NCI-H345 treated with DMSO at 0.1 percent for 48 hours (cell line): Measurements from ENCODE around the gene EMC1.
"Not testable (repeated sequence)": the region's sequence is repeated elsewhere in the genome, so short reads cannot be mapped to it uniquely, and the experiment has no call there.

Experiments
- DNase-seq: peaks from one replicate; lab custom pipeline; 2025; ENCODE audit not compliant: unreplicated experiment; lab: John Stamatoyannopoulos, UW

EMC1 gene

GRCh38 chr1:19191811-19192210, 59.5 kb downstream of the EMC1 start:
- no peak for DNase-seq

GRCh38 chr1:19190468-19190867, 60.9 kb downstream of the EMC1 start:
- no peak for DNase-seq

- DNase-seq: no peak
Observed at GRCh38 chr1:19189270-19189669, 62.1 kb downstream of the EMC1 start.

GRCh38 chr1:19187852-19188251, 63.5 kb downstream of the EMC1 start:
- DNase-seq: no peak

GRCh38 chr1:19186001-19186400, 65.3 kb downstream of the EMC1 start:
- DNase-seq: no peak

- no peak for DNase-seq
Observed at GRCh38 chr1:19182223-19182622, 69.1 kb downstream of the EMC1 start.

- DNase-seq: not testable (repeated sequence)
Observed at GRCh38 chr1:19180265-19180657, 71.1 kb downstream of the EMC1 start.

- no peak for DNase-seq
Observed at GRCh38 chr1:19179597-19180264, 71.6 kb downstream of the EMC1 start.

- DNase-seq: no peak
Observed at GRCh38 chr1:19178734-19179398, 72.5 kb downstream of the EMC1 start.

GRCh38 chr1:19177811-19178210, 73.5 kb downstream of the EMC1 start:
- DNase-seq: no peak

GRCh38 chr1:19169642-19170041, 81.7 kb downstream of the EMC1 start:
- DNase-seq: no peak

GRCh38 chr1:19167140-19167539, 84.2 kb downstream of the EMC1 start:
- DNase-seq: no peak

GRCh38 chr1:19166066-19166465, 85.3 kb downstream of the EMC1 start:
- DNase-seq: no peak
